ENCODE measurements around the gene FKBP11. TPM values are rescaled to one million over a fixed set of nuclear protein-coding genes. Genes with fewer than 3 reads are reported as not detected.
A peak's percentile ranks its signal among the peaks of the same experiment; 100 is the strongest.

Gene FKBP11
- total and polyA plus RNA-seq, 2 donors (not counting 3 experiments of a cell fraction or from before 2014, with no cell fraction given): 74.2 to 81.2 TPM

- H3K79me2 ChIP-seq (ENCODE audit: control insufficient read depth, insufficient read depth, low read length): no peaks in the 10 kb centered on the region
- peak overlapping the region; percentile 59 for H3K4me2 ChIP-seq (ENCODE audit: insufficient read depth, low read length)
- CTCF ChIA-PET: interaction anchor here (0.6 to 5.6 kb wide), 27 partner anchors 9 to 138 kb away, joined by 3 to 703 read pairs (median 6); partner anchors contain the start of genes DDX23, FKBP11, RND1 and WNT1
- intact Hi-C loops (cut with micrococcal nuclease): loop anchor here (1.0 to 2.0 kb wide), 3 partner anchors 38 to 76 kb away; no protein-coding TSS in a partner anchor
- peak; percentile 76 for DNase-seq (ENCODE audit: low read depth, low spot score)
- H3K9me1 ChIP-seq (replicated peaks; ENCODE audit: control insufficient read depth, extremely low read depth, insufficient read depth, low read length): no peaks in the 10 kb centered on the region
- peak overlapping the region; percentile 94 for H2AFZ ChIP-seq (ENCODE audit: low read depth, low read length)
- TF ChIP-seq FOS (IDR thresholded peaks at IDR 0.05; ENCODE audit: borderline replicate concordance, insufficient read depth, low read length) (no peak), JUN (IDR thresholded peaks at IDR 0.05; ENCODE audit: borderline replicate concordance, insufficient read depth, insufficient read length, low read depth) (no peak)
- TF ChIP-seq, protein P1, sequence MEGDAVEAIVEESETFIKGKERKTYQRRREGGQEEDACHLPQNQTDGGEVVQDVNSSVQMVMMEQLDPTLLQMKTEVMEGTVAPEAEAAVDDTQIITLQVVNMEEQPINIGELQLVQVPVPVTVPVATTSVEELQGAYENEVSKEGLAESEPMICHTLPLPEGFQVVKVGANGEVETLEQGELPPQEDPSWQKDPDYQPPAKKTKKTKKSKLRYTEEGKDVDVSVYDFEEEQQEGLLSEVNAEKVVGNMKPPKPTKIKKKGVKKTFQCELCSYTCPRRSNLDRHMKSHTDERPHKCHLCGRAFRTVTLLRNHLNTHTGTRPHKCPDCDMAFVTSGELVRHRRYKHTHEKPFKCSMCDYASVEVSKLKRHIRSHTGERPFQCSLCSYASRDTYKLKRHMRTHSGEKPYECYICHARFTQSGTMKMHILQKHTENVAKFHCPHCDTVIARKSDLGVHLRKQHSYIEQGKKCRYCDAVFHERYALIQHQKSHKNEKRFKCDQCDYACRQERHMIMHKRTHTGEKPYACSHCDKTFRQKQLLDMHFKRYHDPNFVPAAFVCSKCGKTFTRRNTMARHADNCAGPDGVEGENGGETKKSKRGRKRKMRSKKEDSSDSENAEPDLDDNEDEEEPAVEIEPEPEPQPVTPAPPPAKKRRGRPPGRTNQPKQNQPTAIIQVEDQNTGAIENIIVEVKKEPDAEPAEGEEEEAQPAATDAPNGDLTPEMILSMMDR (IDR thresholded peaks at IDR 0.05; ENCODE audit: extremely low read depth in 1 of 2, insufficient read depth in 1 of 2, low read depth in 1 of 2, low read length in 2 of 2): peak; percentile 95
- H3K9me3 ChIP-seq (replicated peaks; ENCODE audit: control insufficient read depth, insufficient read depth, low read length): no peaks in the 10 kb centered on the region
- H3K27ac ChIP-seq (ENCODE audit: insufficient read depth, low read depth, low read length): no peak overlapping the region
- peaks cover 5 to 7% of the 10 kb centered on the region in 2 experiments for H3K27me3 ChIP-seq (ENCODE audit: control insufficient read depth in 2 of 2, insufficient read depth in 2 of 2, low read length in 2 of 2)
- no peaks in the 10 kb centered on the region for H4K20me1 ChIP-seq (replicated peaks; ENCODE audit: control insufficient read depth, extremely low read depth, insufficient read depth, low read length)
- POLR2A ChIA-PET: interaction anchor here (0.6 to 1.7 kb wide), 4 partner anchors 25 to 66 kb away, joined by 3 to 9 read pairs (median 4); partner anchors contain the start of genes ARF3 and RND1
- H3K4me1 ChIP-seq (ENCODE audit: control insufficient read depth, extremely low read depth, insufficient read depth, low read length): no peaks in the 10 kb centered on the region
- no TSS peak for BruUV-seq (replicated peaks)
- peak; percentile 91 for FAIRE-seq
- H3K4me3 ChIP-seq (replicated peaks in 1 of 3; ENCODE audit: insufficient read depth in 1 of 3, low read depth in 1 of 3, low read length in 3 of 3): no peak overlapping the region
- dilution Hi-C loops (cut with MboI; ENCODE audit: extremely low pct_ligation_motif_present, low sequenced_read_pairs): no loop called here
- no peaks in the 10 kb centered on the region for H3K36me3 ChIP-seq (ENCODE audit: control insufficient read depth in 2 of 2, extremely low read depth in 1 of 2, insufficient read depth in 2 of 2, low read length in 2 of 2)
- no peak overlapping the region for H3K9ac ChIP-seq (replicated peaks; ENCODE audit: extremely low read depth, insufficient read depth, low read length)
Observed at GRCh38 chr12:48890657-48891418, 34.5 kb downstream of the FKBP11 start.
